ENCODE data around the gene MSL3. TPM values are rescaled to one million over a fixed set of nuclear protein-coding genes. Genes with fewer than 3 reads are reported as not detected.

The MSL3 gene
- total and polyA plus RNA-seq, 2 of the 8 experiments (the other 6 are each of a cell fraction or from before 2014, with no cell fraction given), result 10.6 to 12.3 TPM

DNA sequence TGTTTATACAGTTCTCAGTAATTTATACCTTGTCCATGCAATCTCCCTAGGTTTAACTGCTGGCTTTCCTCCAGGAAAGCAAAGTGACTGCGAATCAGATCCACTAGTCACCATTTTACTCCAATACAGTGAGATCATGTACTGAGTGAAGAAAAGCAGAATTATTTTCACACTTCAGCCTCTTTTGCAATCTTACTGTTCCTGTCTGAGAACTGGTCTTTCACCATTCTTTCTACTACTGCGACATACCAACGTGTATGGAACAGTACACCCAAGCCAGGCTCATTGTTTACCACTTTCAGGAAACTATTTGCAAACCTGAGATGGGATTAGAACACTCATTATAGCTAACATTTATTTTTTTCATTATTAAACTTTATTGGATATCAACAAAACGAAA is 8.0 kb upstream of the MSL3 start:
- H3K18ac ChIP-seq (ENCODE audit: extremely low read depth, low read length), result no peak overlapping the region
- FAIRE-seq (no peak), DNase-seq (ENCODE audit: low read depth in 1 of 2, low spot score in 2 of 2) (no peak)
- H3K23me2 ChIP-seq (ENCODE audit: low read depth, low read length), result no peaks in the 10 kb centered on the region
- no peak overlapping the region for H2AFZ ChIP-seq (ENCODE audit: low read length)
- no peaks in the 10 kb centered on the region for H3K9me3 ChIP-seq (ENCODE audit: insufficient read depth in 2 of 2, low read depth in 1 of 2, low read length in 1 of 2)
- no peak overlapping the region for H3K27ac ChIP-seq (ENCODE audit: low read depth, low read length)
- no peaks in the 10 kb centered on the region for H4K20me1 ChIP-seq (replicated peaks in 1 of 2; ENCODE audit: control insufficient read depth in 1 of 2, insufficient read depth in 2 of 2, low read length in 2 of 2)
- no peak overlapping the region for H3K4ac ChIP-seq (replicated peaks; ENCODE audit: insufficient read length, low read depth, low read length)
- no peak overlapping the region for H4K91ac ChIP-seq (replicated peaks; ENCODE audit: insufficient read length, low read length)
- H3K27me3 ChIP-seq (replicated peaks in 1 of 4; ENCODE audit: control insufficient read depth in 3 of 4, extremely low read depth in 1 of 4, insufficient read depth in 3 of 4, low read length in 3 of 4), result no peaks in the 10 kb centered on the region
- no peaks in the 10 kb centered on the region for H3K36me3 ChIP-seq (ENCODE audit: control insufficient read depth in 2 of 4, insufficient read depth in 4 of 4, low read length in 3 of 4)
- no peak overlapping the region for H4K5ac ChIP-seq (ENCODE audit: insufficient read length, low read depth, low read length)
- TF ChIP-seq CEBPB (IDR thresholded peaks at IDR 0.05; ENCODE audit: low read depth, low read length), result no peak
- TF ChIP-seq, protein P1, sequence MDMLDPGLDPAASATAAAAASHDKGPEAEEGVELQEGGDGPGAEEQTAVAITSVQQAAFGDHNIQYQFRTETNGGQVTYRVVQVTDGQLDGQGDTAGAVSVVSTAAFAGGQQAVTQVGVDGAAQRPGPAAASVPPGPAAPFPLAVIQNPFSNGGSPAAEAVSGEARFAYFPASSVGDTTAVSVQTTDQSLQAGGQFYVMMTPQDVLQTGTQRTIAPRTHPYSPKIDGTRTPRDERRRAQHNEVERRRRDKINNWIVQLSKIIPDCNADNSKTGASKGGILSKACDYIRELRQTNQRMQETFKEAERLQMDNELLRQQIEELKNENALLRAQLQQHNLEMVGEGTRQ (IDR thresholded peaks at IDR 0.05; ENCODE audit: low read length), result no peak
- no peak for TF ChIP-seq KDM4A (IDR thresholded peaks at IDR 0.05; ENCODE audit: low read depth, low read length, severe bottlenecking)
- TF ChIP-seq CHD1 (IDR thresholded peaks at IDR 0.05; ENCODE audit: low read depth, low read length), result no peak
- TF ChIP-seq RAD21 (IDR thresholded peaks at IDR 0.05 in 1 of 2, conservative IDR thresholded peaks at IDR 0.05 in 1 of 2; ENCODE audit: low read depth in 2 of 2, low read length in 2 of 2), result no peak
- no peak for TF ChIP-seq POU5F1 (IDR thresholded peaks at IDR 0.05; ENCODE audit: low read depth, low read length)
- TF ChIP-seq CBX5 (IDR thresholded peaks at IDR 0.05; ENCODE audit: low read depth, low read length), result no peak
- TF ChIP-seq SRF (IDR thresholded peaks at IDR 0.05; ENCODE audit: low read depth, low read length), result no peak
- no peak for TF ChIP-seq HDAC6 (IDR thresholded peaks at IDR 0.05; ENCODE audit: low read depth, low read length)
- TF ChIP-seq POLR2A (IDR thresholded peaks at IDR 0.05; ENCODE audit: control extremely low read depth in 1 of 2, low read depth in 2 of 2, low read length in 2 of 2), result no peak
- TF ChIP-seq CTBP2 (IDR thresholded peaks at IDR 0.05; ENCODE audit: borderline replicate concordance, insufficient read depth, insufficient read length, low read length), result no peak
- TF ChIP-seq TAF1 (IDR thresholded peaks at IDR 0.05; ENCODE audit: low read depth, low read length), result no peak
- TF ChIP-seq BCL11A (IDR thresholded peaks at IDR 0.05; ENCODE audit: low read depth in 2 of 2, low read length in 2 of 2), result no peak
- CTCF ChIA-PET (ENCODE audit: partially characterized antibody), result no interaction called here
- H2BK12ac ChIP-seq (ENCODE audit: low read depth, low read length), result no peak overlapping the region
- POLR2A ChIA-PET (ENCODE audit: partially characterized antibody), result no interaction called here
- H3K9ac ChIP-seq (replicated peaks in 1 of 4; ENCODE audit: extremely low read depth in 1 of 4, low read depth in 3 of 4, low read length in 3 of 4), result no peak overlapping the region
- H4K8ac ChIP-seq (ENCODE audit: extremely low read depth, insufficient read depth, low read length), result no peak overlapping the region
- H2BK15ac ChIP-seq (ENCODE audit: low read length), result no peak overlapping the region
- H3K23ac ChIP-seq (ENCODE audit: insufficient read length), result no peak overlapping the region
- no peaks in the 10 kb centered on the region for H3K79me2 ChIP-seq (ENCODE audit: control insufficient read depth in 1 of 2, insufficient read depth in 2 of 2, low read length in 2 of 2)
- no peak overlapping the region for H2BK5ac ChIP-seq (ENCODE audit: low read depth, low read length)
- H3K14ac ChIP-seq (ENCODE audit: insufficient read length), result no peak overlapping the region
- H2AK5ac ChIP-seq (ENCODE audit: low read depth, low read length), result no peak overlapping the region
- H3K79me1 ChIP-seq (ENCODE audit: low read depth, low read length), result no peaks in the 10 kb centered on the region
- no peaks in the 10 kb centered on the region for H3K4me1 ChIP-seq (replicated peaks in 1 of 4; ENCODE audit: control insufficient read depth in 3 of 4, insufficient read depth in 4 of 4, low read length in 3 of 4)
- 87% methylated on average over 4 of the region's 4 CpGs; no CpG with 5 or more reads in 1 of the 2 experiments for WGBS, 2 experiments (ENCODE audit: extremely low coverage in 1 of 2, insufficient coverage in 1 of 2, insufficient read length in 1 of 2, insufficient replicate concordance in 2 of 2, low coverage in 1 of 2, low lambda C conversion rate in 2 of 2, missing lambda C conversion rate in 1 of 2)
- H3K56ac ChIP-seq (replicated peaks; ENCODE audit: insufficient read length, low read depth, low read length), result no peak overlapping the region
- no peak overlapping the region for H3K4me2 ChIP-seq (ENCODE audit: insufficient read depth in 1 of 2, low read depth in 2 of 2, low read length in 2 of 2)
- no peak overlapping the region for H2BK120ac ChIP-seq (replicated peaks; ENCODE audit: low read depth, low read length)
- no peak overlapping the region for H3K4me3 ChIP-seq (ENCODE audit: extremely low read depth in 1 of 4, insufficient read depth in 2 of 4, low read depth in 3 of 4, low read length in 4 of 4)
- H2BK20ac ChIP-seq (ENCODE audit: low read length), result no peak overlapping the region

All from H1 (cell line).